H1 (cell line): ENCODE results near the gene TBC1D16.

Experiments used
- CEBPB ChIP-seq: IDR thresholded peaks from 2 replicates; pipeline ENCODE4 v1.6.1; 2012; ENCODE audit warnings: low read depth, low read length
- CTCF ChIP-seq, 3 experiments: IDR thresholded peaks; 1 replicate in 2 of 3; 2 replicates in 1 of 3; pipeline versions ENCODE4 v1.5.1 to v1.6.1; 2011; ENCODE audit warnings: low read length in 3 of 3, mild to moderate bottlenecking in 3 of 3, inconsistent platforms in 2 of 3, low read depth in 1 of 3, moderate library complexity in 1 of 3; ENCODE audit not compliant: insufficient read depth in 1 of 3; ENCODE audit errors: control extremely low read depth in 1 of 3
- EP300 ChIP-seq, 2 experiments: IDR thresholded peaks; 1 replicate in 1 of 2; 2 replicates in 1 of 2; pipeline ENCODE4 v1.6.1; 2011 to 2012; ENCODE audit warnings: low read depth in 2 of 2, low read length in 2 of 2, mild to moderate bottlenecking in 2 of 2, borderline replicate concordance in 1 of 2, inconsistent platforms in 1 of 2, moderate library complexity in 1 of 2
- EZH2 ChIP-seq: fragments of 200-600 bp; sonication (generic); IDR thresholded peaks from 2 replicates; pipeline ENCODE4 v1.7.1; 2012; ENCODE audit warnings: low read depth, mild to moderate bottlenecking, moderate library complexity, low read length, inconsistent platforms; ENCODE audit not compliant: severe bottlenecking
- JUN ChIP-seq: IDR thresholded peaks from 2 replicates; pipeline ENCODE4 v1.6.1; 2011; ENCODE audit warnings: low read depth, mild to moderate bottlenecking, improper control_type of control experiment, low read length
- NANOG ChIP-seq: IDR thresholded peaks from 2 replicates; pipeline ENCODE4 v1.6.1; 2011; ENCODE audit warnings: low read length, low read depth, mild to moderate bottlenecking, inconsistent platforms; ENCODE audit not compliant: insufficient read depth, poor library complexity, severe bottlenecking
- RFX5 ChIP-seq: IDR thresholded peaks from 2 replicates; pipeline ENCODE4 v1.6.1; 2011; ENCODE audit warnings: low read depth, low read length, improper control_type of control experiment, borderline replicate concordance
- SIN3A ChIP-seq, 2 experiments: IDR thresholded peaks in 1 of 2; conservative IDR thresholded peaks in 1 of 2; 2 replicates each; pipeline ENCODE4 v1.6.1; 2011 to 2012; ENCODE audit warnings: low read length in 2 of 2, improper control_type of control experiment in 1 of 2, low read depth in 1 of 2, mild to moderate bottlenecking in 1 of 2
- SP4 ChIP-seq: IDR thresholded peaks from 2 replicates; pipeline ENCODE4 v1.6.1; 2012; ENCODE audit warnings: low read length, inconsistent platforms
- TAF1 ChIP-seq: IDR thresholded peaks from 2 replicates; pipeline ENCODE4 v1.6.1; 2011; ENCODE audit warnings: mild to moderate bottlenecking, low read depth, low read length
- YY1 ChIP-seq: IDR thresholded peaks from 2 replicates; pipeline ENCODE4 v1.6.1; 2011; ENCODE audit warnings: low read depth, mild to moderate bottlenecking, low read length

GRCh38 chr17:80012765-80013741, 22.6 kb downstream of the TBC1D16 start:
- no peak for TF ChIP-seq NANOG
- no peak for TF ChIP-seq JUN
- no peak for TF ChIP-seq EZH2
- TF ChIP-seq RFX5, result no peak
- no peak for TF ChIP-seq CEBPB
- TF ChIP-seq CTCF (IDR thresholded peaks at IDR 0.05; ENCODE audit: control extremely low read depth in 1 of 3, insufficient read depth in 1 of 3, low read depth in 1 of 3, low read length in 3 of 3), result no peak
- TF ChIP-seq TAF1, result no peak
- TF ChIP-seq YY1, result no peak
- no peak for TF ChIP-seq SP4
- TF ChIP-seq EP300 (IDR thresholded peaks at IDR 0.05; ENCODE audit: borderline replicate concordance in 1 of 2, low read depth in 2 of 2, low read length in 2 of 2), result no peak
- no peak for TF ChIP-seq SIN3A (conservative IDR thresholded peaks at IDR 0.05 in 1 of 2, IDR thresholded peaks at IDR 0.05 in 1 of 2; ENCODE audit: low read depth in 1 of 2, low read length in 2 of 2)
